HepG2 (cell line): ENCODE measurements around the gene CAMKK1. TPM values are rescaled to one million over a fixed set of nuclear protein-coding genes. Genes with fewer than 3 reads are reported as not detected.

Experiments used
- AGO1 ChIP-seq: fragments of 200-400 bp; formaldehyde crosslinking; IDR thresholded peaks from 2 replicates; pipeline ENCODE4 v1.6.1; 2017; ENCODE audit warnings: mild to moderate bottlenecking, low read depth, low read length, moderate library complexity; ENCODE audit not compliant: poor library complexity, severe bottlenecking
- CEBPG ChIP-seq: IDR thresholded peaks from 2 replicates; pipeline ENCODE4 v1.6.1; 2016
- E2F1 ChIP-seq: sonication (generic); formaldehyde crosslinking; IDR thresholded peaks from 2 replicates; pipeline ENCODE4 v1.5.0; 2020; ENCODE audit warnings: missing genetic modification reagents
- E2F2 ChIP-seq: sonication (generic); formaldehyde crosslinking; IDR thresholded peaks from 2 replicates; pipeline ENCODE4 v1.4.0; 2020; ENCODE audit warnings: missing genetic modification reagents, borderline replicate concordance
- ELF3 ChIP-seq: IDR thresholded peaks from 2 replicates; pipeline ENCODE4 v1.6.1; 2016; ENCODE audit warnings: missing genetic modification reagents, missing compliant biosample characterization
- ELK4 ChIP-seq: sonication (generic); formaldehyde crosslinking; IDR thresholded peaks from 2 replicates; pipeline ENCODE4 v1.9.0; 2021; ENCODE audit warnings: missing genetic modification reagents, borderline replicate concordance
- GPBP1L1 ChIP-seq: sonication (generic); formaldehyde crosslinking; IDR thresholded peaks from 2 replicates; pipeline ENCODE4 v1.5.0; 2020; ENCODE audit warnings: mild to moderate bottlenecking, missing genetic modification reagents
- HOXA5 ChIP-seq: sonication (generic); formaldehyde crosslinking; IDR thresholded peaks from 2 replicates; pipeline ENCODE4 v1.4.0; 2020; ENCODE audit warnings: missing genetic modification reagents
- JARID2 ChIP-seq: sonication (generic); formaldehyde crosslinking; IDR thresholded peaks from 2 replicates; pipeline ENCODE4 v1.8.1; 2023; ENCODE audit warnings: missing genetic modification reagents, inconsistent platforms; ENCODE audit not compliant: insufficient replicate concordance
- NFKBIZ ChIP-seq: IDR thresholded peaks from 2 replicates; pipeline ENCODE4 v1.6.1; 2018; ENCODE audit warnings: missing genetic modification reagents, missing compliant biosample characterization
- SIN3B ChIP-seq: fragments of 150-350 bp; IDR thresholded peaks from 2 replicates; pipeline ENCODE4 v1.6.1; 2014; ENCODE audit warnings: low read length
- SNAPC2 ChIP-seq: sonication (generic); formaldehyde crosslinking; IDR thresholded peaks from 2 replicates; pipeline ENCODE4 v1.8.1; 2022; ENCODE audit warnings: mild to moderate bottlenecking, missing genetic modification reagents
- ZBTB25 ChIP-seq: IDR thresholded peaks from 2 replicates; pipeline ENCODE4 v1.6.1; 2018; ENCODE audit warnings: missing genetic modification reagents
- ZHX1 ChIP-seq: sonication (generic); formaldehyde crosslinking; IDR thresholded peaks from 2 replicates; pipeline ENCODE4 v1.8.1; 2022; ENCODE audit warnings: low read depth, mild to moderate bottlenecking, missing genetic modification reagents
- ZKSCAN8 ChIP-seq: IDR thresholded peaks from 2 replicates; pipeline ENCODE4 v1.6.1; 2016; ENCODE audit warnings: borderline replicate concordance, missing genetic modification reagents, missing compliant biosample characterization
- ZNF232 ChIP-seq: sonication (generic); formaldehyde crosslinking; IDR thresholded peaks from 2 replicates; pipeline ENCODE4 v1.4.0; 2020; ENCODE audit warnings: missing genetic modification reagents, borderline replicate concordance
- ZNF282 ChIP-seq: fragments of 450-650 bp; IDR thresholded peaks from 2 replicates; pipeline ENCODE4 v1.6.1; 2018; ENCODE audit not compliant: partially characterized antibody
- ZNF3 ChIP-seq: IDR thresholded peaks from 2 replicates; pipeline ENCODE4 v1.7.0; 2017; ENCODE audit warnings: inconsistent platforms
- ZNF30 ChIP-seq: sonication (generic); formaldehyde crosslinking; IDR thresholded peaks from 2 replicates; pipeline ENCODE4 v1.5.0; 2020; ENCODE audit warnings: mild to moderate bottlenecking, missing genetic modification reagents
- ZNF451 ChIP-seq: sonication (generic); formaldehyde crosslinking; IDR thresholded peaks from 2 replicates; pipeline ENCODE4 v1.5.0; 2020; ENCODE audit warnings: mild to moderate bottlenecking, missing genetic modification reagents
- polyA plus RNA-seq, 8 experiments: library from polyadenylated mRNA; depleted of rRNA in 3 of 8; stranded (reverse) in 7 of 8; unstranded in 1 of 8; fragments of >200 nt; fragmentation: Illumina TruSeq in 4 of 8; extraction: Trizol in 4 of 8; gene quantifications; 2 replicates each; pipeline versions ENCODE4 v1.2.1 to v1.2.3, GENCODE V29; 2011 to 2016; ENCODE audit warnings: low read depth in 4 of 8, missing spikeins in 1 of 8, mixed read lengths in 1 of 8; ENCODE audit not compliant: insufficient read depth in 1 of 8
- total RNA-seq, 5 experiments: library from RNA; depleted of rRNA; stranded (reverse); fragments of >200 nt; fragmentation: Illumina TruSeq; extraction: Trizol; gene quantifications; 2 replicates each; pipeline ENCODE4 v1.2.3, GENCODE V29; 2016; ENCODE audit warnings: low read depth in 1 of 5

The CAMKK1 gene
- total and polyA plus RNA-seq, 2 of the 13 experiments (the other 11 are each of a cell fraction or from before 2014, with no cell fraction given) = 1.5 to 1.6 TPM

- TF ChIP-seq ZBTB25 (CRISPR knock-in tag) (peak; percentile 82; the same call in 1 of the 2 replicates), SNAPC2 (CRISPR knock-in tag) (no peak; the same call in 1 of the 2 replicates), AGO1 (peak; percentile 66), JARID2 (CRISPR knock-in tag) (no peak), ZKSCAN8 (CRISPR knock-in tag) (0 out of 2 replicates have a peak, but pooled peaks have one; percentile 45), ZNF282 (no peak), ZHX1 (peak; percentile 81; the same call in 1 of the 2 replicates), ZNF451 (peak; percentile 86; the same call in 1 of the 2 replicates), SIN3B (peak; percentile 58; the same call in 1 of the 2 replicates), NFKBIZ (CRISPR knock-in tag) (no peak), GPBP1L1 (CRISPR knock-in tag) (no peak), ZNF3 (CRISPR knock-in tag) (no peak), ZNF30 (CRISPR knock-in tag) (no peak), ZNF232 (0 out of 2 replicates have a peak, but pooled peaks have one; percentile 70), ELF3 (CRISPR knock-in tag) (peak; percentile 76), E2F2 (CRISPR knock-in tag) (no peak), CEBPG (CRISPR knock-in tag) (no peak; the same call in 1 of the 2 replicates), HOXA5 (CRISPR knock-in tag) (peak; percentile 58; the same call in 1 of the 2 replicates), E2F1 (CRISPR knock-in tag) (peak; percentile 84), ELK4 (CRISPR knock-in tag) (no peak)
Measured at GRCh38 chr17:3845621-3846436, 47.0 kb downstream of the CAMKK1 start, which contains the start of gene NCBP3 (continued).
